HepG2 (cell line): ENCODE measurements around the gene PRR14. TPM values are rescaled to one million over a fixed set of nuclear protein-coding genes. Genes with fewer than 3 reads are reported as not detected.

Source experiments
- ARHGAP35 ChIP-seq: sonication (generic); formaldehyde crosslinking; IDR thresholded peaks from 2 replicates; pipeline ENCODE4 v1.9.0; 2022; ENCODE audit warnings: mild to moderate bottlenecking, inconsistent platforms, moderate library complexity, missing genetic modification reagents, borderline replicate concordance
- HDAC2 ChIP-seq: sonication (generic); formaldehyde crosslinking; IDR thresholded peaks from 2 replicates; pipeline ENCODE4 v1.4.0; 2020; ENCODE audit warnings: missing genetic modification reagents
- HNRNPL ChIP-seq: fragments of 200-400 bp; formaldehyde crosslinking; IDR thresholded peaks from 2 replicates; pipeline ENCODE4 v1.6.1; 2017; ENCODE audit warnings: mild to moderate bottlenecking, low read depth, low read length
- IKZF1 ChIP-seq: fragments of 450-650 bp; IDR thresholded peaks from 2 replicates; pipeline ENCODE4 v1.7.1; 2016
- KLF11 ChIP-seq: IDR thresholded peaks from 2 replicates; pipeline ENCODE4 v1.6.1; 2016; ENCODE audit warnings: missing compliant biosample characterization
- MZF1 ChIP-seq: sonication (generic); formaldehyde crosslinking; IDR thresholded peaks from 2 replicates; pipeline ENCODE4 v1.8.1; 2023; ENCODE audit warnings: mild to moderate bottlenecking, missing genetic modification reagents, borderline replicate concordance
- NCOA1 ChIP-seq: sonication (generic); formaldehyde crosslinking; IDR thresholded peaks from 2 replicates; pipeline ENCODE4 v1.9.0; 2021; ENCODE audit warnings: missing genetic modification reagents
- NPAS2 ChIP-seq: sonication (generic); formaldehyde crosslinking; IDR thresholded peaks from 2 replicates; pipeline ENCODE4 v1.8.0; 2022; ENCODE audit warnings: mild to moderate bottlenecking, missing genetic modification reagents, borderline replicate concordance
- PHF21A ChIP-seq: sonication (generic); formaldehyde crosslinking; IDR thresholded peaks from 2 replicates; pipeline ENCODE4 v1.5.0; 2020; ENCODE audit warnings: mild to moderate bottlenecking, missing genetic modification reagents
- PHF8 ChIP-seq: sonication (generic); formaldehyde crosslinking; IDR thresholded peaks from 2 replicates; pipeline ENCODE4 v1.5.0; 2020; ENCODE audit warnings: missing genetic modification reagents
- SOX6 ChIP-seq, 2 experiments: fragments of 450-650 bp in 1 of 2; sonication (generic) in 1 of 2; formaldehyde crosslinking in 1 of 2; IDR thresholded peaks; 2 replicates each; pipeline versions ENCODE4 v1.4.0 to v1.6.1; 2017 to 2020; ENCODE audit warnings: antibody characterized with exemption in 1 of 2, mild to moderate bottlenecking in 1 of 2, missing genetic modification reagents in 1 of 2
- SP4 ChIP-seq: sonication (generic); formaldehyde crosslinking; IDR thresholded peaks from 2 replicates; pipeline ENCODE4 v1.8.1; 2023; ENCODE audit warnings: mild to moderate bottlenecking, missing genetic modification reagents
- TMF1 ChIP-seq: sonication (generic); formaldehyde crosslinking; IDR thresholded peaks from 2 replicates; pipeline ENCODE4 v1.8.1; 2022; ENCODE audit warnings: low read depth, missing genetic modification reagents
- ZKSCAN8 ChIP-seq: IDR thresholded peaks from 2 replicates; pipeline ENCODE4 v1.6.1; 2016; ENCODE audit warnings: borderline replicate concordance, missing genetic modification reagents, missing compliant biosample characterization
- ZMYM2 ChIP-seq: sonication (generic); formaldehyde crosslinking; IDR thresholded peaks from 2 replicates; pipeline ENCODE4 v1.8.0; 2022; ENCODE audit warnings: mild to moderate bottlenecking, missing genetic modification reagents
- ZNF326 ChIP-seq: sonication (generic); formaldehyde crosslinking; IDR thresholded peaks from 2 replicates; pipeline ENCODE4 v1.4.0; 2020; ENCODE audit warnings: missing genetic modification reagents, borderline replicate concordance
- ZNF362 ChIP-seq: sonication (generic); formaldehyde crosslinking; IDR thresholded peaks from 2 replicates; pipeline ENCODE4 v1.4.0; 2020; ENCODE audit warnings: missing genetic modification reagents, mild to moderate bottlenecking, borderline replicate concordance
- ZNF709 ChIP-seq: sonication (generic); formaldehyde crosslinking; IDR thresholded peaks from 2 replicates; pipeline ENCODE4 v1.5.0; 2020; ENCODE audit warnings: mild to moderate bottlenecking, missing genetic modification reagents
- ZNF790 ChIP-seq: sonication (generic); formaldehyde crosslinking; IDR thresholded peaks from 2 replicates; pipeline ENCODE4 v1.8.0; 2022; ENCODE audit warnings: missing genetic modification reagents, mild to moderate bottlenecking, borderline replicate concordance
- ZNF839 ChIP-seq: sonication (generic); formaldehyde crosslinking; IDR thresholded peaks from 2 replicates; pipeline ENCODE4 v1.4.0; 2020; ENCODE audit warnings: missing genetic modification reagents, mild to moderate bottlenecking, borderline replicate concordance
- polyA plus RNA-seq, 8 experiments: library from polyadenylated mRNA; depleted of rRNA in 3 of 8; stranded (reverse) in 7 of 8; unstranded in 1 of 8; fragments of >200 nt; fragmentation: Illumina TruSeq in 4 of 8; extraction: Trizol in 4 of 8; gene quantifications; 2 replicates each; pipeline versions ENCODE4 v1.2.1 to v1.2.3, GENCODE V29; 2011 to 2016; ENCODE audit warnings: low read depth in 4 of 8, missing spikeins in 1 of 8, mixed read lengths in 1 of 8; ENCODE audit not compliant: insufficient read depth in 1 of 8
- total RNA-seq, 5 experiments: library from RNA; depleted of rRNA; stranded (reverse); fragments of >200 nt; fragmentation: Illumina TruSeq; extraction: Trizol; gene quantifications; 2 replicates each; pipeline ENCODE4 v1.2.3, GENCODE V29; 2016; ENCODE audit warnings: low read depth in 1 of 5
- TF ChIP-seq, protein P1 (sequence below): fragments of 450-650 bp; IDR thresholded peaks from 2 replicates; pipeline ENCODE4 v1.6.1; 2016
- TF ChIP-seq, protein P2 (sequence below): sonication (generic); formaldehyde crosslinking; IDR thresholded peaks from 2 replicates; pipeline ENCODE4 v1.4.0; 2020; ENCODE audit warnings: mild to moderate bottlenecking, missing genetic modification reagents
- TF ChIP-seq, protein P3 (sequence below): sonication (generic); formaldehyde crosslinking; IDR thresholded peaks from 2 replicates; pipeline ENCODE4 v1.8.1; 2023; ENCODE audit warnings: mild to moderate bottlenecking, moderate library complexity, missing genetic modification reagents

Gene PRR14
- total and polyA plus RNA-seq, 2 of the 13 experiments (the other 11 are each of a cell fraction or from before 2014, with no cell fraction given) = 8.4 to 11.0 TPM

DNA sequence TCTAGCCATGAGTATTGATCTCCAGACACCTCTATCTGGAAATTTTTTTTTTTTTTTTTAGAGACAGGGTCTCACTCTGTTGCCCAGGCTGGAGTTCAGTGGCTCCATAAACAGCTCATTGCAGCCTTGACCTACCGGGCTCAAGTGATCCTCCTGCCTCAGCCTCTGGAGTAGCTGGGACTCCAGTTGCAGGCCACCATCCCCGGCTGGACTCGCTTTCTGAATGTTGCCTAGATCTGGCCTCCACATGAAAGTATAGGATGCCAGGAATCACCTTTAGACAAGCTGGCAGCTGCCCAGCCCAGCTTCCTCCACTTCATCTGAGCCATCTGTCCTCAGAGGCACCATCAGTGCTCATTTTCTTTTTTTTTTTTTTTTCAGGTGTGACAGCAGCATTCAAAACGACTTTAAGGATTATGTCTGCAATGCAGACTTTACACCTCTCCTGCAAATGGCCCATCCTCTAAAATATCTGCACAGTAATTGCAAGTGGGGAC, 6.4 kb upstream of the PRR14 start (continued):
- TF ChIP-seq ZKSCAN8 (CRISPR knock-in tag) (no peak), ZMYM2 (0 out of 2 replicates have a peak, but pooled peaks have one; percentile 36), IKZF1 (no peak), ZNF839 (CRISPR knock-in tag) (no peak), ZNF362 (CRISPR knock-in tag) (peak; percentile 68; the same call in 1 of the 2 replicates), PHF21A (peak; percentile 42; the same call in 1 of the 2 replicates), SOX6 (IDR thresholded peaks at IDR 0.05) (no peak), SOX6 (CRISPR knock-in tag; IDR thresholded peaks at IDR 0.05) (no peak), NCOA1 (CRISPR knock-in tag) (no peak), ARHGAP35 (CRISPR knock-in tag) (no peak), HDAC2 (CRISPR knock-in tag) (0 out of 2 replicates have a peak, but pooled peaks have one; percentile 6), ZNF790 (CRISPR knock-in tag) (no peak), MZF1 (CRISPR knock-in tag) (no peak), TMF1 (CRISPR knock-in tag) (no peak), ZNF326 (CRISPR knock-in tag) (no peak), HNRNPL (no peak), NPAS2 (CRISPR knock-in tag) (no peak), PHF8 (CRISPR knock-in tag) (0 out of 2 replicates have a peak, but pooled peaks have one; percentile 21), KLF11 (no peak), ZNF709 (no peak), SP4 (CRISPR knock-in tag) (no peak)
- TF ChIP-seq, protein P1, sequence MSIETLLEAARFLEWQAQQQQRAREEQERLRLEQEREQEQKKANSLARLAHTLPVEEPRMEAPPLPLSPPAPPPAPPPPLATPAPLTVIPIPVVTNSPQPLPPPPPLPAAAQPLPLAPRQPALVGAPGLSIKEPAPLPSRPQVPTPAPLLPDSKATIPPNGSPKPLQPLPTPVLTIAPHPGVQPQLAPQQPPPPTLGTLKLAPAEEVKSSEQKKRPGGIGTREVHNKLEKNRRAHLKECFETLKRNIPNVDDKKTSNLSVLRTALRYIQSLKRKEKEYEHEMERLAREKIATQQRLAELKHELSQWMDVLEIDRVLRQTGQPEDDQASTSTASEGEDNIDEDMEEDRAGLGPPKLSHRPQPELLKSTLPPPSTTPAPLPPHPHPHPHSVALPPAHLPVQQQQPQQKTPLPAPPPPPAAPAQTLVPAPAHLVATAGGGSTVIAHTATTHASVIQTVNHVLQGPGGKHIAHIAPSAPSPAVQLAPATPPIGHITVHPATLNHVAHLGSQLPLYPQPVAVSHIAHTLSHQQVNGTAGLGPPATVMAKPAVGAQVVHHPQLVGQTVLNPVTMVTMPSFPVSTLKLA = no peak
- TF ChIP-seq, protein P2, sequence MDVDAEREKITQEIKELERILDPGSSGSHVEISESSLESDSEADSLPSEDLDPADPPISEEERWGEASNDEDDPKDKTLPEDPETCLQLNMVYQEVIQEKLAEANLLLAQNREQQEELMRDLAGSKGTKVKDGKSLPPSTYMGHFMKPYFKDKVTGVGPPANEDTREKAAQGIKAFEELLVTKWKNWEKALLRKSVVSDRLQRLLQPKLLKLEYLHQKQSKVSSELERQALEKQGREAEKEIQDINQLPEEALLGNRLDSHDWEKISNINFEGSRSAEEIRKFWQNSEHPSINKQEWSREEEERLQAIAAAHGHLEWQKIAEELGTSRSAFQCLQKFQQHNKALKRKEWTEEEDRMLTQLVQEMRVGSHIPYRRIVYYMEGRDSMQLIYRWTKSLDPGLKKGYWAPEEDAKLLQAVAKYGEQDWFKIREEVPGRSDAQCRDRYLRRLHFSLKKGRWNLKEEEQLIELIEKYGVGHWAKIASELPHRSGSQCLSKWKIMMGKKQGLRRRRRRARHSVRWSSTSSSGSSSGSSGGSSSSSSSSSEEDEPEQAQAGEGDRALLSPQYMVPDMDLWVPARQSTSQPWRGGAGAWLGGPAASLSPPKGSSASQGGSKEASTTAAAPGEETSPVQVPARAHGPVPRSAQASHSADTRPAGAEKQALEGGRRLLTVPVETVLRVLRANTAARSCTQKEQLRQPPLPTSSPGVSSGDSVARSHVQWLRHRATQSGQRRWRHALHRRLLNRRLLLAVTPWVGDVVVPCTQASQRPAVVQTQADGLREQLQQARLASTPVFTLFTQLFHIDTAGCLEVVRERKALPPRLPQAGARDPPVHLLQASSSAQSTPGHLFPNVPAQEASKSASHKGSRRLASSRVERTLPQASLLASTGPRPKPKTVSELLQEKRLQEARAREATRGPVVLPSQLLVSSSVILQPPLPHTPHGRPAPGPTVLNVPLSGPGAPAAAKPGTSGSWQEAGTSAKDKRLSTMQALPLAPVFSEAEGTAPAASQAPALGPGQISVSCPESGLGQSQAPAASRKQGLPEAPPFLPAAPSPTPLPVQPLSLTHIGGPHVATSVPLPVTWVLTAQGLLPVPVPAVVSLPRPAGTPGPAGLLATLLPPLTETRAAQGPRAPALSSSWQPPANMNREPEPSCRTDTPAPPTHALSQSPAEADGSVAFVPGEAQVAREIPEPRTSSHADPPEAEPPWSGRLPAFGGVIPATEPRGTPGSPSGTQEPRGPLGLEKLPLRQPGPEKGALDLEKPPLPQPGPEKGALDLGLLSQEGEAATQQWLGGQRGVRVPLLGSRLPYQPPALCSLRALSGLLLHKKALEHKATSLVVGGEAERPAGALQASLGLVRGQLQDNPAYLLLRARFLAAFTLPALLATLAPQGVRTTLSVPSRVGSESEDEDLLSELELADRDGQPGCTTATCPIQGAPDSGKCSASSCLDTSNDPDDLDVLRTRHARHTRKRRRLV (CRISPR knock-in tag) = no peak
- TF ChIP-seq, protein P3, sequence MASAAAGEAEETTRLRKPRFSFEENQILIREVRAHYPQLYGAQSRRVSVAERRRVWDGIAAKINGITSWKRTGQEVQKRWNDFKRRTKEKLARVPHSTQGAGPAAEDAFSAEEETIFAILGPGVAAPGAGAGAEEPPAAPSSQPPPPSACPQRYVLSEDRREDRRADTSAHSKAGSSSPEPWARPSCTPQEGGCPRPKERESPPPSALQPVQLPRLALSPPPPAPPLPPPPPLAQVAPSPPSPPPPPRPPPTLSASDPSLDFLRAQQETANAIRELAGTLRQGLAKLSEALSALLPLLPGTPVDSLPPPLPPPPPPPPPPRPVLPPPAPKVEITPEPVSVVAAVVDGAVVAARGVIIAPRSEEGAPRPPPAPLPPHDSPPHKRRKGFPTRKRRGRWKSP = no peak
